SK-N-SH (cell line): ENCODE results near the gene HCN1. TPM values are rescaled to one million over a fixed set of nuclear protein-coding genes. Genes with fewer than 3 reads are reported as not detected.

ENCODE experiments used
- CTCF ChIA-PET: fragments of 300-600, 350-600 bp; formaldehyde crosslinking; extraction: SDS; loops from one replicate; lab custom pipeline; 2021; lab: Yijun Ruan, JAX
- POLR2A ChIA-PET: fragments of 350-600 bp; sonication (Branson Sonifier 250); formaldehyde crosslinking; extraction: SDS; loops from one replicate; lab custom pipeline; 2020; ENCODE audit warnings: antibody characterized with exemption, inconsistent platforms; lab: Yijun Ruan, JAX
- DNase-seq: peaks from one replicate; pipeline ENCODE4 v3.0.0; 2012
- H2AFZ ChIP-seq: fragments of 200-600 bp; sonication (generic); 2 replicates; pipeline ENCODE4 v1.8.1; 2016; ENCODE audit warnings: antibody characterized with exemption, mild to moderate bottlenecking, low read depth
- H3F3A ChIP-seq: fragments of 200-600 bp; sonication (generic); replicated peaks from 2 replicates; pipeline ENCODE3; 2016; ENCODE audit warnings: antibody characterized with exemption, mild to moderate bottlenecking; ENCODE audit not compliant: insufficient read depth
- H3K27ac ChIP-seq, 2 experiments: fragments of 200-500 bp in 1 of 2; fragments of 200-600 bp in 1 of 2; sonication (Bioruptor generic) in 1 of 2; sonication (generic), shearing (Covaris generic) in 1 of 2; 2 replicates each; pipeline versions ENCODE4 v1.5.1 to v1.6.1; 2014 to 2016; ENCODE audit warnings: low read depth in 2 of 2, inconsistent platforms in 1 of 2, low read length in 1 of 2, mild to moderate bottlenecking in 1 of 2, mixed read lengths in 1 of 2
- H3K27me3 ChIP-seq: fragments of 200-600 bp; sonication (generic), shearing (Covaris generic); 2 replicates; pipeline ENCODE4 v1.6.1; 2016; ENCODE audit warnings: mixed run types; ENCODE audit not compliant: insufficient read depth
- H3K36me3 ChIP-seq, 2 experiments: fragments of 200-500 bp in 1 of 2; fragments of 200-600 bp in 1 of 2; sonication (Bioruptor generic) in 1 of 2; sonication (generic) in 1 of 2; replicated peaks in 1 of 2; 2 replicates each; pipeline versions ENCODE3 to v1.5.1; 2014 to 2016; ENCODE audit warnings: low read length in 1 of 2, mild to moderate bottlenecking in 1 of 2; ENCODE audit not compliant: insufficient read depth in 2 of 2, control insufficient read depth in 1 of 2
- H3K4me1 ChIP-seq, 2 experiments: fragments of 200-500 bp in 1 of 2; fragments of 200-600 bp in 1 of 2; sonication (Bioruptor generic) in 1 of 2; sonication (generic), shearing (Covaris generic) in 1 of 2; 2 replicates each; pipeline versions ENCODE4 v1.5.1 to v1.6.1; 2014 to 2016; ENCODE audit warnings: low read depth in 1 of 2, low read length in 1 of 2, mixed run types in 1 of 2; ENCODE audit not compliant: insufficient read depth in 2 of 2, control insufficient read depth in 1 of 2
- H3K4me2 ChIP-seq: fragments of 200-600 bp; sonication (generic), shearing (Covaris generic); 2 replicates; pipeline ENCODE4 v1.6.1; 2017; ENCODE audit warnings: mixed run types
- H3K4me3 ChIP-seq, 2 experiments: fragments of 200-500 bp in 1 of 2; fragments of 200-600 bp in 1 of 2; sonication (Bioruptor generic) in 1 of 2; sonication (generic), shearing (Covaris generic) in 1 of 2; 2 replicates each; pipeline versions ENCODE4 v1.5.1 to v1.8.1; 2014 to 2016; ENCODE audit warnings: low read depth in 2 of 2, inconsistent platforms in 1 of 2, low read length in 1 of 2, mild to moderate bottlenecking in 1 of 2, mixed read lengths in 1 of 2, moderate library complexity in 1 of 2
- H3K79me2 ChIP-seq: fragments of 200-600 bp; sonication (generic); 2 replicates; pipeline ENCODE4 v1.8.1; 2017; ENCODE audit warnings: mild to moderate bottlenecking; ENCODE audit not compliant: insufficient read depth
- H3K9ac ChIP-seq: fragments of 200-600 bp; sonication (generic); 2 replicates; pipeline ENCODE4 v1.6.1; 2017; ENCODE audit warnings: mixed run types
- H3K9me2 ChIP-seq: fragments of 200-600 bp; sonication (generic); 2 replicates; pipeline ENCODE4 v1.6.1; 2017; ENCODE audit warnings: mixed run types
- H3K9me3 ChIP-seq: fragments of 200-600 bp; sonication (generic); 2 replicates; pipeline ENCODE4 v1.6.1; 2017; ENCODE audit warnings: mixed run types, mild to moderate bottlenecking, moderate library complexity
- H4K20me1 ChIP-seq: fragments of 200-600 bp; sonication (generic); 2 replicates; pipeline ENCODE4 v1.6.1; 2017; ENCODE audit warnings: mild to moderate bottlenecking, mixed run types; ENCODE audit not compliant: insufficient read depth
- CTCF ChIP-seq: fragments of 200-600 bp; sonication (generic); IDR thresholded peaks from 2 replicates; pipeline ENCODE4 v1.6.1; 2017; ENCODE audit warnings: antibody characterized with exemption, mild to moderate bottlenecking, moderate library complexity
- FOXJ3 ChIP-seq: sonication (generic); formaldehyde crosslinking; IDR thresholded peaks from 2 replicates; pipeline ENCODE4 v1.5.1; 2020; ENCODE audit warnings: mild to moderate bottlenecking, missing genetic modification reagents
- FOXM1 ChIP-seq: IDR thresholded peaks from 2 replicates; pipeline ENCODE4 v1.4.0; 2012; ENCODE audit warnings: low read depth, mild to moderate bottlenecking
- JUND ChIP-seq: IDR thresholded peaks from 2 replicates; pipeline ENCODE4 v1.4.0; 2012
- MAX ChIP-seq: IDR thresholded peaks from 2 replicates; pipeline ENCODE4 v1.4.0; 2012; ENCODE audit warnings: low read depth
- MEF2A ChIP-seq: IDR thresholded peaks from 2 replicates; pipeline ENCODE4 v1.4.0; 2012; ENCODE audit warnings: low read depth, borderline replicate concordance
- NRF1 ChIP-seq: IDR thresholded peaks from 2 replicates; pipeline ENCODE4 v1.6.1; 2012; ENCODE audit warnings: low read depth, mild to moderate bottlenecking, low read length
- POLR2AphosphoS5 ChIP-seq: IDR thresholded peaks from 2 replicates; pipeline ENCODE4 v1.6.1; 2012; ENCODE audit warnings: low read depth, low read length
- RXRA ChIP-seq: IDR thresholded peaks from 2 replicates; pipeline ENCODE4 v1.4.0; 2012; ENCODE audit warnings: low read depth, mild to moderate bottlenecking, borderline replicate concordance
- SIN3A ChIP-seq: IDR thresholded peaks from 2 replicates; pipeline ENCODE4 v1.6.1; 2012; ENCODE audit warnings: low read depth, mild to moderate bottlenecking, low read length, moderate library complexity, borderline replicate concordance
- SMC3 ChIP-seq: IDR thresholded peaks from 2 replicates; pipeline ENCODE4 v1.6.1; 2012; ENCODE audit warnings: low read depth, low read length, improper control_type of control experiment
- WGBS: methylation state at CpG from one replicate; pipeline ENCODE4 v1.1.6; 2017; ENCODE audit warnings: low lambda C conversion rate; 5-methylcytosine and 5-hydroxymethylcytosine counted together
- polyA plus RNA-seq, 3 experiments: library from polyadenylated mRNA; depleted of rRNA; stranded (reverse); fragments of >200 nt; gene quantifications; 2 replicates each; pipeline ENCODE4 v1.2.3, GENCODE V29; 2012
- TF ChIP-seq, protein P1 (sequence below): IDR thresholded peaks from 2 replicates; pipeline ENCODE4 v1.6.1; 2012; ENCODE audit warnings: mild to moderate bottlenecking, low read depth, low read length, moderate library complexity
- TF ChIP-seq, protein P2 (sequence below): fragments of 150-350 bp; IDR thresholded peaks from 2 replicates; pipeline ENCODE4 v1.6.1; 2017; ENCODE audit warnings: antibody characterized with exemption, low read length, low read depth, borderline replicate concordance
- TF ChIP-seq, protein P3 (sequence below): fragments of 150-350 bp; IDR thresholded peaks from 2 replicates; pipeline ENCODE4 v1.6.1; 2016; ENCODE audit warnings: mild to moderate bottlenecking, low read depth, low read length

HCN1 gene
- polyA plus RNA-seq, 1 of the 3 experiments (the other 2 are of a cell fraction) = not detected

- Histone ChIP-seq H3F3A (no peaks in the 10 kb centered on the region), H4K20me1 (no peaks in the 10 kb centered on the region), H3K4me1 (no peaks in the 10 kb centered on the region), H3K27me3 (no peaks in the 10 kb centered on the region), H3K27ac (no peak overlapping the region)
- POLR2A ChIA-PET = no interaction called here
- 44% methylated on average over 1 of the region's 1 CpG for WGBS
- TF ChIP-seq, protein P1, sequence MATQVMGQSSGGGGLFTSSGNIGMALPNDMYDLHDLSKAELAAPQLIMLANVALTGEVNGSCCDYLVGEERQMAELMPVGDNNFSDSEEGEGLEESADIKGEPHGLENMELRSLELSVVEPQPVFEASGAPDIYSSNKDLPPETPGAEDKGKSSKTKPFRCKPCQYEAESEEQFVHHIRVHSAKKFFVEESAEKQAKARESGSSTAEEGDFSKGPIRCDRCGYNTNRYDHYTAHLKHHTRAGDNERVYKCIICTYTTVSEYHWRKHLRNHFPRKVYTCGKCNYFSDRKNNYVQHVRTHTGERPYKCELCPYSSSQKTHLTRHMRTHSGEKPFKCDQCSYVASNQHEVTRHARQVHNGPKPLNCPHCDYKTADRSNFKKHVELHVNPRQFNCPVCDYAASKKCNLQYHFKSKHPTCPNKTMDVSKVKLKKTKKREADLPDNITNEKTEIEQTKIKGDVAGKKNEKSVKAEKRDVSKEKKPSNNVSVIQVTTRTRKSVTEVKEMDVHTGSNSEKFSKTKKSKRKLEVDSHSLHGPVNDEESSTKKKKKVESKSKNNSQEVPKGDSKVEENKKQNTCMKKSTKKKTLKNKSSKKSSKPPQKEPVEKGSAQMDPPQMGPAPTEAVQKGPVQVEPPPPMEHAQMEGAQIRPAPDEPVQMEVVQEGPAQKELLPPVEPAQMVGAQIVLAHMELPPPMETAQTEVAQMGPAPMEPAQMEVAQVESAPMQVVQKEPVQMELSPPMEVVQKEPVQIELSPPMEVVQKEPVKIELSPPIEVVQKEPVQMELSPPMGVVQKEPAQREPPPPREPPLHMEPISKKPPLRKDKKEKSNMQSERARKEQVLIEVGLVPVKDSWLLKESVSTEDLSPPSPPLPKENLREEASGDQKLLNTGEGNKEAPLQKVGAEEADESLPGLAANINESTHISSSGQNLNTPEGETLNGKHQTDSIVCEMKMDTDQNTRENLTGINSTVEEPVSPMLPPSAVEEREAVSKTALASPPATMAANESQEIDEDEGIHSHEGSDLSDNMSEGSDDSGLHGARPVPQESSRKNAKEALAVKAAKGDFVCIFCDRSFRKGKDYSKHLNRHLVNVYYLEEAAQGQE = no peak
- TF ChIP-seq FOXM1 = no peak
- TF ChIP-seq JUND = no peak
- no peak for TF ChIP-seq NRF1
- no peak for TF ChIP-seq POLR2AphosphoS5
- TF ChIP-seq, all 33 proteins: peak for 0
- Histone ChIP-seq H3K36me3 (no peaks in the 10 kb centered on the region), H3K9me2 (no peaks in the 10 kb centered on the region), H3K4me3 (no peak overlapping the region), H3K9ac (no peak overlapping the region), H2AFZ (no peak overlapping the region), H3K79me2 (no peaks in the 10 kb centered on the region), H3K9me3 (no peaks in the 10 kb centered on the region), H3K4me2 (no peak overlapping the region)
- DNase-seq = no peak
- CTCF ChIA-PET = no interaction called here
Measured at GRCh38 chr5:45402804-45403455, 293.2 kb downstream of the HCN1 start.

DNA sequence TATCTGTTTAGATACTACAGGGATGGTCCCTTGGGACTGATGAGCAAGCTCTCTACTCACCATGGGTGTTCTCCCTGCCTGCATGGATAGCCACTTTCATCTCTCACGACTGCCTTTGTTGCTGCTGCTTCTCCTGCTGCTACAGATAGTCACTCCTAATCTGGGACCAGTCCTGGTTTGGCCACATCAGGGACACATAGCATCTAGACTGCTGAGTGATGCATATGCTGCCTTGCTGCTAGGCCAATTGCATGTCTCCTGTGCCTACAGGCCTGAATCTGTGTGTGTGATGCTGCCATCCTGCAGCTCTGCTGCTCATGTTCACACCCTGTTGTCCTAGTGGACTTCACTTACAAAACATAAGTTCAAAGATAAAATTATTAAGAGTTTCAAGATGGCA, 297.1 kb downstream of the HCN1 start:
- Histone ChIP-seq H3K36me3 (no peaks in the 10 kb centered on the region), H2AFZ (peak overlapping the region; percentile 35; the same call in 1 of the 2 replicates), H3K9me2 (no peaks in the 10 kb centered on the region; the same call in 1 of the 2 replicates), H3K9ac (no peak overlapping the region), H3K9me3 (no peaks in the 10 kb centered on the region), H3K27me3 (no peaks in the 10 kb centered on the region), H3K4me1 (no peaks in the 10 kb centered on the region), H3K27ac (no peak overlapping the region), H3K4me2 (no peak overlapping the region), H3F3A (no peaks in the 10 kb centered on the region), H3K79me2 (no peaks in the 10 kb centered on the region), H4K20me1 (no peaks in the 10 kb centered on the region), H3K4me3 (no peak overlapping the region)
- no peak for DNase-seq
- CTCF ChIA-PET = no interaction called here
- whole genome bisulfite sequencing = 36% methylated on average over 1 of the region's 1 CpG
- POLR2A ChIA-PET = no interaction called here
- TF ChIP-seq, protein P2, sequence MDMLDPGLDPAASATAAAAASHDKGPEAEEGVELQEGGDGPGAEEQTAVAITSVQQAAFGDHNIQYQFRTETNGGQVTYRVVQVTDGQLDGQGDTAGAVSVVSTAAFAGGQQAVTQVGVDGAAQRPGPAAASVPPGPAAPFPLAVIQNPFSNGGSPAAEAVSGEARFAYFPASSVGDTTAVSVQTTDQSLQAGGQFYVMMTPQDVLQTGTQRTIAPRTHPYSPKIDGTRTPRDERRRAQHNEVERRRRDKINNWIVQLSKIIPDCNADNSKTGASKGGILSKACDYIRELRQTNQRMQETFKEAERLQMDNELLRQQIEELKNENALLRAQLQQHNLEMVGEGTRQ = no peak
- no peak for TF ChIP-seq MAX
- TF ChIP-seq SIN3A = no peak
- TF ChIP-seq RXRA = no peak
- TF ChIP-seq, protein P3, sequence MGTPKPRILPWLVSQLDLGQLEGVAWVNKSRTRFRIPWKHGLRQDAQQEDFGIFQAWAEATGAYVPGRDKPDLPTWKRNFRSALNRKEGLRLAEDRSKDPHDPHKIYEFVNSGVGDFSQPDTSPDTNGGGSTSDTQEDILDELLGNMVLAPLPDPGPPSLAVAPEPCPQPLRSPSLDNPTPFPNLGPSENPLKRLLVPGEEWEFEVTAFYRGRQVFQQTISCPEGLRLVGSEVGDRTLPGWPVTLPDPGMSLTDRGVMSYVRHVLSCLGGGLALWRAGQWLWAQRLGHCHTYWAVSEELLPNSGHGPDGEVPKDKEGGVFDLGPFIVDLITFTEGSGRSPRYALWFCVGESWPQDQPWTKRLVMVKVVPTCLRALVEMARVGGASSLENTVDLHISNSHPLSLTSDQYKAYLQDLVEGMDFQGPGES = no peak
- no peak for TF ChIP-seq CTCF
- no peak for TF ChIP-seq SMC3
- no peak for TF ChIP-seq FOXJ3 (CRISPR knock-in tag)
- TF ChIP-seq MEF2A = no peak
